ENCODE data around the gene LANCL2. TPM values are rescaled to one million over a fixed set of nuclear protein-coding genes. Genes with fewer than 3 reads are reported as not detected.

LANCL2 gene
- total and polyA plus RNA-seq, 2 donors from 2014 or later = 9.9 to 18.3 TPM

DNA sequence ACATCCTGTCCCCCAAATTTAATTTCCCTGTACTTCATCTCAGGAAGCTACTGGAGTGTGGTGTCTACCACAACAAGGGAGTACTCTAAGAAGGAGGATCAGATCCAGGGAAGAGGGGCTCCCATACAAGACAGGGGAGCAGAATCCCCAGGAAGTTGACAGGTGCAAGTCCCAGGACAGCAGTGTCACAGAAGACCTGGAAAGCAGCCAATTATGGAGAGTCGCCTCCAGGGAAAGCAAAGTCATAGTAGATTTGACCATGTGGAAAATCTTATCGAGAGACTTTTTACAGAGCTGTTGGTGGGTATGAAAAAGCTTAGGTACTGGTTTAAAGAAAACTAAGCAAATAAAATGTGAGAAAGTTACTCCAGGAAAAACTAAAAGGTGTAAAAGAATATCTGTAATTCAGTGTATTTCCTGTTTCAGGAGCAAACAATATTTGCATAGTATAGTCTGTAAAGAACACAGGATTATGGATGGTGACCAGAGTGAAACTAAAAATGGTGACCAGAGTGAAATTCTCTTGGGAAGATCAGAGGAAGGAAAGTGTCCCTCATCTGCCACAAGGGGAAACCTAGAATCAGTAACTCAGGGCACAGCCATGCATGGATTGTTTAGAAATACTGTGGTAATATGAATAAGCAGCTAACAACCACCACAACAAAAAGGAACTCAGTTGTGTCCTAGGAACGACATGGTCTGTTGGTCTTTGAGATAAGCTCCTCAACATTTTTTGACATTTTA, 44.5 kb downstream of the LANCL2 start:
- H3K27me3 ChIP-seq (ENCODE audit: control insufficient read depth, insufficient read depth, low read length) = no peaks in the 10 kb centered on the region
- H3K9ac ChIP-seq (ENCODE audit: low read length in 3 of 3) = peak overlapping the region in 1 of 3 donors; percentile 7
- DNase-seq = no peak
- no peak for FAIRE-seq
- H3K36me3 ChIP-seq (ENCODE audit: control insufficient read depth in 2 of 3, insufficient read depth in 3 of 3, low read length in 3 of 3) = peaks cover 0 to 3% (median 3%) of the 10 kb centered on the region in 3 donors
- intact Hi-C loops (cut with DNase I) = loop anchor here (5.0 kb wide), 1 partner anchor 132 kb away; no protein-coding TSS in a partner anchor
- H3K27ac ChIP-seq (ENCODE audit: low read depth in 2 of 2, low read length in 2 of 2) = peak overlapping the region; percentile 33 to 56
- H3K4me1 ChIP-seq (ENCODE audit: control insufficient read depth in 2 of 3, insufficient read depth in 2 of 3, low read depth in 1 of 3, low read length in 3 of 3) = peaks cover 4 to 20% (median 11%) of the 10 kb centered on the region in 3 donors
- H3K9me3 ChIP-seq (ENCODE audit: control insufficient read depth in 2 of 3, insufficient read depth in 1 of 3, low read length in 3 of 3) = no peaks in the 10 kb centered on the region
- TF ChIP-seq CTCF (IDR thresholded peaks at IDR 0.05; ENCODE audit: borderline replicate concordance, extremely low read depth, insufficient read depth) = peak; percentile 5
- peak overlapping the region in 1 of 3 donors; percentile 33 for H3K4me3 ChIP-seq (ENCODE audit: low read length in 3 of 3)

GRCh38 chr7:55410667-55411239, 45.6 kb downstream of the LANCL2 start:
- FAIRE-seq (no peak), DNase-seq (no peak)
- H3K27me3 ChIP-seq (ENCODE audit: control insufficient read depth, insufficient read depth, low read length) = no peaks in the 10 kb centered on the region
- peaks cover 0 to 3% (median 3%) of the 10 kb centered on the region in 3 donors for H3K36me3 ChIP-seq (ENCODE audit: control insufficient read depth in 2 of 3, insufficient read depth in 3 of 3, low read length in 3 of 3)
- intact Hi-C loops (cut with DNase I) = loop anchor here (5.0 kb wide), 1 partner anchor 133 kb away; no protein-coding TSS in a partner anchor
- H3K9me3 ChIP-seq (ENCODE audit: control insufficient read depth in 2 of 3, insufficient read depth in 1 of 3, low read length in 3 of 3) = no peaks in the 10 kb centered on the region
- H3K4me1 ChIP-seq (ENCODE audit: control insufficient read depth in 2 of 3, insufficient read depth in 2 of 3, low read depth in 1 of 3, low read length in 3 of 3) = peaks cover 4 to 20% (median 11%) of the 10 kb centered on the region in 3 donors
- no peak overlapping the region for H3K9ac ChIP-seq (ENCODE audit: low read length in 3 of 3)
- TF ChIP-seq CTCF (IDR thresholded peaks at IDR 0.05; ENCODE audit: borderline replicate concordance, extremely low read depth, insufficient read depth) = no peak
- H3K4me3 ChIP-seq (ENCODE audit: low read length in 3 of 3) = no peak overlapping the region
- H3K27ac ChIP-seq (ENCODE audit: low read depth in 2 of 2, low read length in 2 of 2) = peak overlapping the region in 1 of 2 donors; percentile 15

- no peak for TF ChIP-seq CTCF (IDR thresholded peaks at IDR 0.05; ENCODE audit: borderline replicate concordance, extremely low read depth, insufficient read depth)
- Histone ChIP-seq H3K4me1 (ENCODE audit: control insufficient read depth in 2 of 3, insufficient read depth in 2 of 3, low read depth in 1 of 3, low read length in 3 of 3) (peaks cover 4 to 20% (median 11%) of the 10 kb centered on the region in 3 donors), H3K9ac (ENCODE audit: low read length in 3 of 3) (no peak overlapping the region), H3K36me3 (ENCODE audit: control insufficient read depth in 2 of 3, insufficient read depth in 3 of 3, low read length in 3 of 3) (peaks cover 0 to 3% (median 3%) of the 10 kb centered on the region in 3 donors), H3K4me3 (ENCODE audit: low read length in 3 of 3) (no peak overlapping the region), H3K27ac (ENCODE audit: low read depth in 2 of 2, low read length in 2 of 2) (no peak overlapping the region), H3K9me3 (ENCODE audit: control insufficient read depth in 2 of 3, insufficient read depth in 1 of 3, low read length in 3 of 3) (no peaks in the 10 kb centered on the region), H3K27me3 (ENCODE audit: control insufficient read depth, insufficient read depth, low read length) (no peaks in the 10 kb centered on the region)
- intact Hi-C loops (cut with DNase I) = loop anchor here (5.0 kb wide), 1 partner anchor 135 kb away; no protein-coding TSS in a partner anchor
- FAIRE-seq (no peak), DNase-seq (no peak)
These were observed 46.7 kb downstream of the LANCL2 start for GRCh38 chr7:55411844-55412243.
